ENCODE measurements around the gene HCFC2.

DNA sequence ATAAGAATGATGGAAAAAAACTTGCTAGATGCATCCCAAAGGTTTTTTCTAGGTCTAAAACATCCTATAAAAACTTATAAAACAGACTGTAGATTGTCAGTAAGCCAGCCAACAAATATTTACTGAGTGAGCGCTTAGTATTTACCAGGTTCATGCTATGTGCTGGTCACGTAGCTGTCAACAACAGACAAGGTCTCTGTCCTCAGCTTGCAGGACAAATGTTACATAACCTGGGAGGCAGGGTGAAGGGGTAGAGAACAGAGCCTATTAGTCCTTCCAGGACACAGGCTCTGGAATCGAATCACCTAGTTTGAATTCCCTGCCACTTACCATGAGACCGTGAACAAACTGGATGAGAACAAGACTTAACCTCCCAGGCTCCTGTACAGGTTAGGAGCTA, 67.3 kb downstream of the HCFC2 start:
- TF ChIP-seq, protein P1, sequence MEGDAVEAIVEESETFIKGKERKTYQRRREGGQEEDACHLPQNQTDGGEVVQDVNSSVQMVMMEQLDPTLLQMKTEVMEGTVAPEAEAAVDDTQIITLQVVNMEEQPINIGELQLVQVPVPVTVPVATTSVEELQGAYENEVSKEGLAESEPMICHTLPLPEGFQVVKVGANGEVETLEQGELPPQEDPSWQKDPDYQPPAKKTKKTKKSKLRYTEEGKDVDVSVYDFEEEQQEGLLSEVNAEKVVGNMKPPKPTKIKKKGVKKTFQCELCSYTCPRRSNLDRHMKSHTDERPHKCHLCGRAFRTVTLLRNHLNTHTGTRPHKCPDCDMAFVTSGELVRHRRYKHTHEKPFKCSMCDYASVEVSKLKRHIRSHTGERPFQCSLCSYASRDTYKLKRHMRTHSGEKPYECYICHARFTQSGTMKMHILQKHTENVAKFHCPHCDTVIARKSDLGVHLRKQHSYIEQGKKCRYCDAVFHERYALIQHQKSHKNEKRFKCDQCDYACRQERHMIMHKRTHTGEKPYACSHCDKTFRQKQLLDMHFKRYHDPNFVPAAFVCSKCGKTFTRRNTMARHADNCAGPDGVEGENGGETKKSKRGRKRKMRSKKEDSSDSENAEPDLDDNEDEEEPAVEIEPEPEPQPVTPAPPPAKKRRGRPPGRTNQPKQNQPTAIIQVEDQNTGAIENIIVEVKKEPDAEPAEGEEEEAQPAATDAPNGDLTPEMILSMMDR (IDR thresholded peaks at IDR 0.05; ENCODE audit: control extremely low read depth in 1 of 3, insufficient read depth in 1 of 3, low read depth in 1 of 3, low read length in 3 of 3): no peak
- no peak for TF ChIP-seq EZH2 (IDR thresholded peaks at IDR 0.05; ENCODE audit: low read depth, low read length, severe bottlenecking)
- no peak for TF ChIP-seq NRF1 (IDR thresholded peaks at IDR 0.05; ENCODE audit: low read depth, low read length)
- TF ChIP-seq RFX5 (IDR thresholded peaks at IDR 0.05; ENCODE audit: borderline replicate concordance, low read depth, low read length): no peak
- no peak for TF ChIP-seq SP2 (IDR thresholded peaks at IDR 0.05; ENCODE audit: low read length)
- TF ChIP-seq PHF8 (conservative IDR thresholded peaks at IDR 0.05; ENCODE audit: low read depth, low read length): no peak

Data from H1 (cell line).